ENCODE results near the gene NUP205.

The NUP205 gene

GRCh38 chr7:135584362-135585353 is 26.9 kb downstream of the NUP205 start:
- peaks cover 87% of the 10 kb centered on the region for H3K36me3 ChIP-seq (ENCODE audit: insufficient read depth, low read length)

GRCh38 chr7:135597181-135597925 is 39.6 kb downstream of the NUP205 start:
- no peak for TF ChIP-seq POLR2AphosphoS5 (IDR thresholded peaks at IDR 0.05; ENCODE audit: borderline replicate concordance, low read depth, low read length)
- no peak for TF ChIP-seq FOXP2 (optimal IDR thresholded peaks at IDR 0.05; ENCODE audit: control extremely low read depth, extremely low read length, insufficient read depth)
- TF ChIP-seq EZH2 (IDR thresholded peaks at IDR 0.05) = no peak
- H3K9me3 ChIP-seq (ENCODE audit: low read depth, low read length) = no peaks in the 10 kb centered on the region
- H3K4me3 ChIP-seq = no peak overlapping the region; the same call in 1 of the 2 replicates
- no peak for DNase-seq (ENCODE audit: low read depth, low spot score)
- H3K27ac ChIP-seq = peak overlapping the region; percentile 87
- peaks cover 83% of the 10 kb centered on the region for H3K36me3 ChIP-seq (ENCODE audit: insufficient read depth, low read length)
- H3K9ac ChIP-seq (ENCODE audit: insufficient read length) = no peak overlapping the region

More at GRCh38 chr7:135584362-135585353, 26.9 kb downstream of the NUP205 start:
- no peak for DNase-seq (ENCODE audit: low read depth, low spot score)
- no peak overlapping the region for H3K4me3 ChIP-seq
- 0 out of 2 replicates have a peak overlapping the region, but pooled peaks have one; percentile 36 for H3K27ac ChIP-seq
- TF ChIP-seq EZH2 (IDR thresholded peaks at IDR 0.05) (no peak), FOXP2 (optimal IDR thresholded peaks at IDR 0.05; ENCODE audit: control extremely low read depth, extremely low read length, insufficient read depth) (no peak), POLR2AphosphoS5 (IDR thresholded peaks at IDR 0.05; ENCODE audit: borderline replicate concordance, low read depth, low read length) (no peak)
- H3K9me3 ChIP-seq (ENCODE audit: low read depth, low read length) = no peaks in the 10 kb centered on the region
- H3K9ac ChIP-seq (ENCODE audit: insufficient read length) = no peak overlapping the region

GRCh38 chr7:135597926-135598305 is 40.2 kb downstream of the NUP205 start:
- Histone ChIP-seq H3K4me3 (no peak overlapping the region; the same call in 1 of the 2 replicates), H3K36me3 (ENCODE audit: insufficient read depth, low read length) (peaks cover 83% of the 10 kb centered on the region), H3K9me3 (ENCODE audit: low read depth, low read length) (no peaks in the 10 kb centered on the region), H3K9ac (ENCODE audit: insufficient read length) (no peak overlapping the region), H3K27ac (peak overlapping the region; percentile 87)
- no peak for DNase-seq (ENCODE audit: low read depth, low spot score)
- no peak for TF ChIP-seq EZH2 (IDR thresholded peaks at IDR 0.05)
- TF ChIP-seq POLR2AphosphoS5 (IDR thresholded peaks at IDR 0.05; ENCODE audit: borderline replicate concordance, low read depth, low read length) = no peak
- no peak for TF ChIP-seq FOXP2 (optimal IDR thresholded peaks at IDR 0.05; ENCODE audit: control extremely low read depth, extremely low read length, insufficient read depth)

- Histone ChIP-seq H3K9ac (ENCODE audit: insufficient read length) (no peak overlapping the region), H3K36me3 (ENCODE audit: insufficient read depth, low read length) (peaks cover 83% of the 10 kb centered on the region), H3K27ac (no peak overlapping the region), H3K9me3 (ENCODE audit: low read depth, low read length) (no peaks in the 10 kb centered on the region), H3K4me3 (no peak overlapping the region)
- DNase-seq (ENCODE audit: low read depth, low spot score) = no peak
- TF ChIP-seq POLR2AphosphoS5 (IDR thresholded peaks at IDR 0.05; ENCODE audit: borderline replicate concordance, low read depth, low read length) (no peak), FOXP2 (optimal IDR thresholded peaks at IDR 0.05; ENCODE audit: control extremely low read depth, extremely low read length, insufficient read depth) (no peak)
Observed at GRCh38 chr7:135599471-135599870, 41.8 kb downstream of the NUP205 start.

GRCh38 chr7:135600226-135600625 is 42.5 kb downstream of the NUP205 start:
- Histone ChIP-seq H3K9ac (ENCODE audit: insufficient read length) (no peak overlapping the region), H3K27ac (peak overlapping the region; percentile 58; the same call in 1 of the 2 replicates), H3K9me3 (ENCODE audit: low read depth, low read length) (no peaks in the 10 kb centered on the region), H3K36me3 (ENCODE audit: insufficient read depth, low read length) (peaks cover 83% of the 10 kb centered on the region), H3K4me3 (no peak overlapping the region)
- no peak for DNase-seq (ENCODE audit: low read depth, low spot score)
- TF ChIP-seq FOXP2 (optimal IDR thresholded peaks at IDR 0.05; ENCODE audit: control extremely low read depth, extremely low read length, insufficient read depth) (no peak), EZH2 (IDR thresholded peaks at IDR 0.05) (no peak), POLR2AphosphoS5 (IDR thresholded peaks at IDR 0.05; ENCODE audit: borderline replicate concordance, low read depth, low read length) (no peak)

- Histone ChIP-seq H3K27ac (no peak overlapping the region), H3K9ac (ENCODE audit: insufficient read length) (no peak overlapping the region), H3K36me3 (ENCODE audit: insufficient read depth, low read length) (peaks cover 83% of the 10 kb centered on the region), H3K4me3 (no peak overlapping the region), H3K9me3 (ENCODE audit: low read depth, low read length) (no peaks in the 10 kb centered on the region)
- TF ChIP-seq FOXP2 (optimal IDR thresholded peaks at IDR 0.05; ENCODE audit: control extremely low read depth, extremely low read length, insufficient read depth) (no peak), EZH2 (IDR thresholded peaks at IDR 0.05) (no peak), POLR2AphosphoS5 (IDR thresholded peaks at IDR 0.05; ENCODE audit: borderline replicate concordance, low read depth, low read length) (no peak)
- no peak for DNase-seq (ENCODE audit: low read depth, low spot score)
Observed at GRCh38 chr7:135601182-135601581, 43.5 kb downstream of the NUP205 start.

- Histone ChIP-seq H3K9ac (ENCODE audit: insufficient read length) (no peak overlapping the region), H3K27ac (no peak overlapping the region), H3K36me3 (ENCODE audit: insufficient read depth, low read length) (peaks cover 91% of the 10 kb centered on the region), H3K9me3 (ENCODE audit: low read depth, low read length) (no peaks in the 10 kb centered on the region), H3K4me3 (no peak overlapping the region)
- no peak for DNase-seq (ENCODE audit: low read depth, low spot score)
- no peak for TF ChIP-seq FOXP2 (optimal IDR thresholded peaks at IDR 0.05; ENCODE audit: control extremely low read depth, extremely low read length, insufficient read depth)
- no peak for TF ChIP-seq EZH2 (IDR thresholded peaks at IDR 0.05)
- TF ChIP-seq POLR2AphosphoS5 (IDR thresholded peaks at IDR 0.05; ENCODE audit: borderline replicate concordance, low read depth, low read length) = no peak
Observed at GRCh38 chr7:135602304-135602703, 44.6 kb downstream of the NUP205 start.

- H3K9ac ChIP-seq (ENCODE audit: insufficient read length) = no peak overlapping the region
- H3K4me3 ChIP-seq = no peak overlapping the region
- H3K9me3 ChIP-seq (ENCODE audit: low read depth, low read length) = no peaks in the 10 kb centered on the region
- no peak overlapping the region for H3K27ac ChIP-seq
- TF ChIP-seq POLR2AphosphoS5 (IDR thresholded peaks at IDR 0.05; ENCODE audit: borderline replicate concordance, low read depth, low read length) = no peak
- no peak for TF ChIP-seq EZH2 (IDR thresholded peaks at IDR 0.05)
- DNase-seq (ENCODE audit: low read depth, low spot score) = no peak
- peaks cover 80% of the 10 kb centered on the region for H3K36me3 ChIP-seq (ENCODE audit: insufficient read depth, low read length)
Observed at GRCh38 chr7:135616136-135616535, 58.4 kb downstream of the NUP205 start.
